PC-9 (cell line): Measurements from ENCODE around the gene CCR5AS.

Experiments
- CTCF ChIP-seq: fragments of 200-600 bp; sonication (generic); conservative IDR thresholded peaks from 2 replicates; pipeline ENCODE4 v1.6.1; 2017; ENCODE audit warnings: mixed run types, antibody characterized with exemption, mild to moderate bottlenecking, moderate library complexity
- EZH2 ChIP-seq: fragments of 200-600 bp; sonication (generic); IDR thresholded peaks from 2 replicates; pipeline ENCODE4 v1.8.0; 2017; ENCODE audit warnings: antibody characterized with exemption, low read depth

- TF ChIP-seq CTCF (no peak), EZH2 (no peak)
Measured at GRCh38 chr3:46393554-46394434, 13.1 kb downstream of the CCR5AS start.
